ENCODE measurements around the gene WSCD2. TPM values are rescaled to one million over a fixed set of nuclear protein-coding genes. Genes with fewer than 3 reads are reported as not detected.

WSCD2 gene
- total and polyA plus RNA-seq, 2 donors (not counting 1 experiment from before 2014, with no cell fraction given) = 1.1 to 5.9 TPM

DNA sequence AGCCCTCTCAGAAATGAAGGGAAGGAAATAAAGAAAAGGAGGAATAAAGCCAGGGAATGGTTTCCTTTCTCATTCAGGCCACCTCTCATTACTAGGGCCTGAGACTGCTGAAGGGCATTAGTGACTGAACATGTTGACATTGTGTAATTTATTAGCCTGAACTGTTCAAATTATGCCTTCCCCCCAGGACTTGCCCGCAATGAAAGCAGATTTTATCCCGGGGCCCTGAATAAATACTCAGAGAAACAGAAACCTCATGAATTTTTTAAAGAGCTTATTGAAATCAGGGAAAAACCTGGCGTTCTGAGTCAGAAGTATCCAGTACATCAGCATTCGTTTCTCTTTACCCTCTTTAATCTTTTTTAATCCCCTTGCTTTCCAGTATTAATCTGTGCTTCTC, 35.9 kb upstream of the WSCD2 start:
- ChIA-PET POLR2A (no interaction called here), CTCF (no interaction called here)
- no peak overlapping the region for H3K9ac ChIP-seq (ENCODE audit: low read length)
- H3K9me3 ChIP-seq (ENCODE audit: control extremely low read depth in 1 of 3, control insufficient read depth in 2 of 3, insufficient read depth in 1 of 3, low read length in 2 of 3) = peaks cover 1 to 3% (median 3%) of the 10 kb centered on the region in 3 donors
- 64% methylated on average over 4 of the region's 4 CpGs for WGBS (ENCODE audit: insufficient coverage)
- no peak overlapping the region for H2AFZ ChIP-seq (ENCODE audit: insufficient read depth, low read depth, low read length, poor library complexity, severe bottlenecking)
- no peak for TF ChIP-seq EZH2 (IDR thresholded peaks at IDR 0.05; ENCODE audit: borderline replicate concordance, insufficient read depth, low read depth, low read length, poor library complexity, severe bottlenecking)
- TF ChIP-seq, protein P1, sequence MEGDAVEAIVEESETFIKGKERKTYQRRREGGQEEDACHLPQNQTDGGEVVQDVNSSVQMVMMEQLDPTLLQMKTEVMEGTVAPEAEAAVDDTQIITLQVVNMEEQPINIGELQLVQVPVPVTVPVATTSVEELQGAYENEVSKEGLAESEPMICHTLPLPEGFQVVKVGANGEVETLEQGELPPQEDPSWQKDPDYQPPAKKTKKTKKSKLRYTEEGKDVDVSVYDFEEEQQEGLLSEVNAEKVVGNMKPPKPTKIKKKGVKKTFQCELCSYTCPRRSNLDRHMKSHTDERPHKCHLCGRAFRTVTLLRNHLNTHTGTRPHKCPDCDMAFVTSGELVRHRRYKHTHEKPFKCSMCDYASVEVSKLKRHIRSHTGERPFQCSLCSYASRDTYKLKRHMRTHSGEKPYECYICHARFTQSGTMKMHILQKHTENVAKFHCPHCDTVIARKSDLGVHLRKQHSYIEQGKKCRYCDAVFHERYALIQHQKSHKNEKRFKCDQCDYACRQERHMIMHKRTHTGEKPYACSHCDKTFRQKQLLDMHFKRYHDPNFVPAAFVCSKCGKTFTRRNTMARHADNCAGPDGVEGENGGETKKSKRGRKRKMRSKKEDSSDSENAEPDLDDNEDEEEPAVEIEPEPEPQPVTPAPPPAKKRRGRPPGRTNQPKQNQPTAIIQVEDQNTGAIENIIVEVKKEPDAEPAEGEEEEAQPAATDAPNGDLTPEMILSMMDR (IDR thresholded peaks at IDR 0.05) = no peak
- H3K27me3 ChIP-seq (replicated peaks in 1 of 4; ENCODE audit: control extremely low read depth in 1 of 4, control insufficient read depth in 3 of 4, insufficient read depth in 4 of 4, low read length in 3 of 4) = peaks cover 0 to 6% (median 2%) of the 10 kb centered on the region in 4 experiments
- H3K4me1 ChIP-seq (ENCODE audit: control insufficient read depth in 2 of 2, insufficient read depth in 2 of 2, low read length in 2 of 2) = no peaks in the 10 kb centered on the region
- H3K27ac Mint-ChIP-seq = no peak overlapping the region
- peaks cover 3% of the 10 kb centered on the region for H3K9me3 Mint-ChIP-seq (ENCODE audit: insufficient read depth)
- DNase-seq (no peak), ATAC-seq (ENCODE audit: low read depth) (no peak)
- H4K20me1 ChIP-seq (ENCODE audit: control insufficient read depth, insufficient read depth, low read length, poor library complexity, severe bottlenecking) = no peaks in the 10 kb centered on the region
- intact Hi-C loops (cut with micrococcal nuclease) = no loop called here
- no peaks in the 10 kb centered on the region for H3K4me1 Mint-ChIP-seq
- H3K27me3 Mint-ChIP-seq = peaks cover 42% of the 10 kb centered on the region
- H3K4me3 ChIP-seq (ENCODE audit: control extremely low read depth in 1 of 5, extremely low read depth in 1 of 5, insufficient read depth in 1 of 5, low read depth in 2 of 5, low read length in 4 of 5) = no peak overlapping the region
- no peaks in the 10 kb centered on the region for H3K79me2 ChIP-seq (ENCODE audit: control insufficient read depth, insufficient read depth, low read length)
- no peak overlapping the region for H3K4me3 Mint-ChIP-seq
- H3K27ac ChIP-seq (ENCODE audit: low read length in 2 of 2) = no peak overlapping the region
- H3K4me2 ChIP-seq (replicated peaks; ENCODE audit: low read depth, low read length, poor library complexity, severe bottlenecking) = no peak overlapping the region
- no peaks in the 10 kb centered on the region for H3K36me3 ChIP-seq (replicated peaks in 1 of 2; ENCODE audit: control extremely low read depth in 1 of 2, control insufficient read depth in 1 of 2, extremely low read depth in 1 of 2, insufficient read depth in 2 of 2, low read length in 1 of 2)

DNA sequence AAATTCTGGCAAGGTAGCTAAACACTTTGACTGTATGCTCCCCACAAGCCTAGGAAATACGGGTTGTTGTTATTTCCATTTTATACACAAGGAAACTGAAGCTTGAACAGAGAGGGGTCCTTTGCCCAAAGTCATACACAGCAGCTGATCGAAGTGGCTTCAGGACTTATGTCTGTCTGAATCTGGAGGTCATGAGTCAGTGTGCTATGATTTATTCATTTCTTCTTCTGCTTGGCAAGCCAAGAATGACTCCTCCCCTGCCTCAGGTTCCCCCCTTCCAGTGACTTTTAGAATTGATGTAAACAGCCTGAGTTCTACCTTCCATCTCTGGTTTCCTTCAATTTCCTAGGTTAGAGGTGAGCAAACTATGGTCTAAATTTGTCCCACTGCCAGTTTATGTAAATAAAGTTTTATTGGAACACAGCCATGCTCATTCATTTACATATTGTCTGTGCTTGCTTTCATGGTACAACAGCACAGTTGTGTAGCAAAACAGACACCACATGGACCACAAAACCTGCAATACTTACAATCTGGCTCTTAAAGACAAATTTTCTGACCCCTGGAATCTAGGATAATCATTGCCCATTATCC, 34.9 kb upstream of the WSCD2 start:
- intact Hi-C loops (cut with micrococcal nuclease) = no loop called here
- no peak overlapping the region for H3K27ac Mint-ChIP-seq
- Histone ChIP-seq H3K36me3 (replicated peaks in 1 of 2; ENCODE audit: control extremely low read depth in 1 of 2, control insufficient read depth in 1 of 2, extremely low read depth in 1 of 2, insufficient read depth in 2 of 2, low read length in 1 of 2) (no peaks in the 10 kb centered on the region), H2AFZ (ENCODE audit: insufficient read depth, low read depth, low read length, poor library complexity, severe bottlenecking) (no peak overlapping the region), H3K4me3 (ENCODE audit: control extremely low read depth in 1 of 5, extremely low read depth in 1 of 5, insufficient read depth in 1 of 5, low read depth in 2 of 5, low read length in 4 of 5) (no peak overlapping the region), H4K20me1 (ENCODE audit: control insufficient read depth, insufficient read depth, low read length, poor library complexity, severe bottlenecking) (no peaks in the 10 kb centered on the region), H3K79me2 (ENCODE audit: control insufficient read depth, insufficient read depth, low read length) (no peaks in the 10 kb centered on the region), H3K9me3 (ENCODE audit: control extremely low read depth in 1 of 3, control insufficient read depth in 2 of 3, insufficient read depth in 1 of 3, low read length in 2 of 3) (peaks cover 0 to 3% (median 0%) of the 10 kb centered on the region in 3 donors), H3K27me3 (replicated peaks in 1 of 4; ENCODE audit: control extremely low read depth in 1 of 4, control insufficient read depth in 3 of 4, insufficient read depth in 4 of 4, low read length in 3 of 4) (no peaks in the 10 kb centered on the region), H3K27ac (ENCODE audit: low read length in 2 of 2) (no peak overlapping the region), H3K9ac (ENCODE audit: low read length) (no peak overlapping the region), H3K4me2 (replicated peaks; ENCODE audit: low read depth, low read length, poor library complexity, severe bottlenecking) (no peak overlapping the region), H3K4me1 (ENCODE audit: control insufficient read depth in 2 of 2, insufficient read depth in 2 of 2, low read length in 2 of 2) (no peaks in the 10 kb centered on the region)
- ChIA-PET POLR2A (no interaction called here), CTCF (interaction anchor here (1.5 kb wide), 1 partner anchor 100 kb away, joined by 7 read pairs; no protein-coding TSS in a partner anchor)
- peaks cover 33% of the 10 kb centered on the region for H3K27me3 Mint-ChIP-seq
- H3K9me3 Mint-ChIP-seq (ENCODE audit: insufficient read depth) = no peaks in the 10 kb centered on the region
- TF ChIP-seq, protein P1 (IDR thresholded peaks at IDR 0.05) = no peak
- TF ChIP-seq EZH2 (IDR thresholded peaks at IDR 0.05; ENCODE audit: borderline replicate concordance, insufficient read depth, low read depth, low read length, poor library complexity, severe bottlenecking) = no peak
- H3K4me3 Mint-ChIP-seq = no peak overlapping the region
- no peaks in the 10 kb centered on the region for H3K4me1 Mint-ChIP-seq
- WGBS (ENCODE audit: insufficient coverage) = no CpG with 5 or more reads among the region's 2 CpGs
- ATAC-seq (ENCODE audit: low read depth) (no peak), DNase-seq (no peak)
